NCI-H146 treated with DMSO at 0.1 percent for 48 hours (cell line): ENCODE measurements around the gene HOXA2.

ENCODE experiments used
- DNase-seq: peaks from one replicate; lab custom pipeline; 2025; ENCODE audit not compliant: unreplicated experiment; lab: John Stamatoyannopoulos, UW

Gene HOXA2

DNA sequence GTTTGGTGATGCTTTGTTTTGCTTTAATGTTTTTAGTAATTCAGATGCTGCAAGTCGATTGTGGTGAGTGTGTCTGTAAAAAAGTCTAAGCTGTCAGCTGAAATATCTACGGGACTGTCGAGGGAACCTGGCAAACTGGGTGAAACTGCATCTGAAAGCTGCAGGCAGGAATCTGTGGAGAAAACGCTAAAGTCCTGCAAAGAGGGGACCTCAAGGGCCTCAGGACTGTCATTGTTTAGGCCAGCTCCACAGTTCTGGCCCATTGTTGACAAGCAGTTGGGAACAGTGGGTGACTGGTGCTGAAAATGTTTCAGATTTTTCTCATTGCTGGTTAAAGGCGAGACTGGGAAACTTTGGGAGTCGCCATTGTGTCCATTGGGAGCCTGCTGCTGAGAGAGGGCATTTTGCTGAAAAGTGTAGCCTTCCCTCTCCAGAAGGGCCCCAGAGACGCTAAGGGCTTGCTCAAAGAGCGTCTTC is 1.8 kb downstream of the HOXA2 start:
- no peak for DNase-seq

DNA sequence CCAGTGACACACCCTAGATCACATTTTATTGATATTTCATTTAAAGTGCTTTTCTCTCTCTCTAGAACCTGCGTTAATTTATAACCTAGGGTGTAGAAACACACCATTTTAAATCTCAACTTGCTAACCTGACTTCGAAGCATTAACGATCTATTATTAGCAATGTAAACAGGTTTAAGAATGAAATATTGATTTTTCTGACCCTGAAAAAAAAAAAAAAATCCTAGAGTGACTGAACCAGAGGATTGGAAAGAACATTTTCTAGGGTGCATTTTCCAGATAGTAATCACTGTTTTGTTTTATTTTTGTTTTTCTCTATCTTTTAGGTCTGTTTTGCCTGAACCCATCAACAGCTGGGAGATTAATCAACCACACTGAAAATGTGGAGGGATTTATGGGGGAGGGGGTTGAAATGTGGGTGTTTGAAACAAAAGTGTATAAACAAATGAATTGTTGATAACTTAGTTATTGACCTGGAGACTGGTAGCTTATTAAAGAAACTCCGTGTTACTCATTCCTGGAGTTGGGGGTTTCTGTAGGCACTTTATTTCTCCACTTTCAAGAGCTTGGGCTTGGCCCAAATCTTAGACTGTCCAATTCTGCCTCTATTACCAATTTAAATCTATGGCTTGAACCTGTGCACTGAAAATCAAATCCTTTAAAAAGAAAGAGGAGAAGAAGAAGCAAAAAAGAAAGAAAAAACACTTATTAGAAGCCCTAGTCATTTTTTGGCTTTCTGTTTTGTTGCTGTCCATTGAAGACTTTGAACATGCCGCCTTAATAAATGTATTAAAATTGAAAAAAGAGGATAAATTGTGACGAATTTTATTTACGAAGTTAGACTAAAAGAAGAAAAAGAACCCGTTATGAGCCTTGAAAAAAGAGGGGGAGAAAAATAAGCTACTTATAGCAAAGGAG is 2.8 kb downstream of the HOXA2 start:
- no peak for DNase-seq

DNA sequence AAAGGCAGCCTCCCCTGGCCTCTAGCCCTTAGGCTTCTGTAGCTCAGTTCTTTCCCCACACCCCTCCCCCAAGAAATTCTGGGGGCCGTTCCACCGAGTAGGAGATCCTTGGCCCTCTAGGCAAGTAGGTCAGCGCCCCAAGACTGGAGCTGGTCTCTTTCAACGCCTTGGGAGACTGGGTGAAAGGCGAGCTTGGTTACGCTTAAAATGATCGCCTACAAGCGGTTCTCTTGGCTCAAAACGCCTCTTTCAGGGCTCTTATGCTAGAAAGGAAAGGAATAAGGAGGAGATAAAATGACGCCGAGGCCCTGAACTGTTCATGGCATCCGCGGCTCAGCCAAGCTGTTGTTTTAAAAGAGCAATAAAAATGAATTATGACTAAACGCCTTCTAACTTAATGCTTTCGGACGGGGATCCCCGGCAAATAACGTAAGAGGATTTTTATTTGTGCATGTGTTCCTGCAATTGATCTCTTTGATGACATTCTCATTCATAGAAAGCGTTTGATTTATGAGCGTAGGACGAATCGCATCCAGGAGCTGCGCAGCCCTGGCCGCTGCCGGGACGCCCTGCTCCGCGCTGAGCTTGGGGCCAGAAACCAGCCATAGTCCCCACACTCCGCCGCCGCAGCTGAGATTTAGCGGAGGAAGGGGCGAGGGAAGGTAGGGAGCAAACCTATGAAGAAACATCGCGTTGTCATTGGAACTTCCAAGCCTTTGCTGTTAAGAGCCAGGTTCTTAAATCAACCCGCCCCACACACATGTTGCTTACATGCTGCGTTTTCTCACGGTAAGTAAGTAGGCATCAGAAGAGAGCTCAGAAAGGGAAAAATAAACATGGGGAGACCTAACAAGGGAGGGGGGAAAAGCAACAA is 3.7 kb downstream of the HOXA2 start:
- no peak for DNase-seq

DNA sequence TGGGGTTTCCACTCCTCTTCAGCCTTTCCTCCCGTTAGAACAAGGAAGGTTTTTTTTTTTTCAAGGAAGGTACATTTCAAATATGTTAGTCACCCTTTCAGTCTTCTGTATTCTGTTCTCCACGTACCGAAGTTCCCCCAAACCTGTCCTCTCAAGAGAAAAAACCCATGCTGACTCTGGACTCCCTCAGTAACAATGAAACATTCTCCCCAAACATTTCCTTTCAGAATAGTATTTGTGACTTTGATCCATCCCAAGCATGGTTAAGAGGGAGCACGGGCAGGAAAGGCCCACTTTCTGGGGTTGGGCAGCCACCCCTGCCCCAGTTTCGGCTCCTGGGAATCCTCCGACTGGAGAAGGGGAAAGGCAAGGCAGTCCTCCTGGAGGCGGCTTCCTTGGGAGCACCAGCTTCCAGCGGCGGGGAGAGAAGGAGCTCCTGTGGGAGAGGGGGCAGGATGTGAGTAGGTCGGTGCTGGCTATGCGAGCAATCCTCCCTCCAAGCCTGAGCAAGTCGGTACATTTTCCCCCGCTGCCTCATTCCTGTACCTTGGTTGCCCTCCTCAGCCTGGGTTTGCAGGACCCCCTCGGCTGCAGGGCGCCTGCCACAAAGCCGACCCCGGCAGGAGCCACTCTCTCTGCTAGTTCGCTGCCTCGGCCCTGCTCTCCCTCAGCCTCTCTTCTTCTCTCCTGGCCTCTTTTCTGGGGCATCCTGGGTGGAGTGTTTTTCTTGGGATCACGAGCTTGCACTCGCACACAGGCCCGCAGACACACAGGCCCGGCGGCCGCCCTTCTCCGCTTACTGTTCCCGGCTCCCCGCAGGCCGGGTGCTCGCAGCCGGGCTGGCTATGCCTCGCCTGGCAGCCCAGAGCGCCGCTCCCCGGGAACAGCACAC is 4.6 kb downstream of the HOXA2 start:
- DNase-seq, result no peak

DNA sequence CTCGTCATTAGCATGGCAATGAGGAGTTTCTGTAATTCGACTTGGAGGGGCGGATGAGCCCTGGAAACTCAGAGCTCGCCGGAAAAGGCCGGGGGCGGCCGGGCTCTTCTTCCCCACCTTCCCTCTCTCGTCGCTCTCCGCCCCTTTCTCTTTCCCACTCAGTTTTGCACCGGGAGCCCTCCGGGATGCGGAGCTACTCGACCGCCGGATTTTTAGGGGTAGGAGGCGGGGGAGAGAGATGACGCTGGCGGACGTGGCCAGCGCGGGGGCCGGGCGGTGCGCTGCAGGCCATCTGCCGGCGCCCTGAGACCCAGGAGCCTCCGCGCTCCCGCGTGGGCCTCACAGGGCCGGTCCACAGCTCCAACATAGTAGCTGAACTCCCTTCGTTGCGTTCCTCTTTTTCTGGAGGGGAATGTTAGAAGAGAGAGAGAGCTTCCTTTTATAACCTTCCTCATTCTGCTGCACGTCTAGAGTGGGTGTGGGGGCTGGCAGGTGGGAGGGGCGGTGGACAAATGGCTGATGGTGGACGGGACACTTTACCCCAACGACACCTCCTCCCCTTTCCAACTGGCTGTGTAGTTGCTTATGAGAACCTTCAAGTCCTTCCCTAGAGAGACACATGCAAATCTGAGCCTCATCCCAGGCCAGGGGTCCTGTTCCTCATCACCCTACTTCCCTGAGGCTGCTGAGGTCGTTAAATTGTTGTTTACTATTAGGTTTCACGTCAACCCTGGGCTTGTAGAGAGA is 5.5 kb downstream of the HOXA2 start:
- peak; percentile 42 for DNase-seq

DNA sequence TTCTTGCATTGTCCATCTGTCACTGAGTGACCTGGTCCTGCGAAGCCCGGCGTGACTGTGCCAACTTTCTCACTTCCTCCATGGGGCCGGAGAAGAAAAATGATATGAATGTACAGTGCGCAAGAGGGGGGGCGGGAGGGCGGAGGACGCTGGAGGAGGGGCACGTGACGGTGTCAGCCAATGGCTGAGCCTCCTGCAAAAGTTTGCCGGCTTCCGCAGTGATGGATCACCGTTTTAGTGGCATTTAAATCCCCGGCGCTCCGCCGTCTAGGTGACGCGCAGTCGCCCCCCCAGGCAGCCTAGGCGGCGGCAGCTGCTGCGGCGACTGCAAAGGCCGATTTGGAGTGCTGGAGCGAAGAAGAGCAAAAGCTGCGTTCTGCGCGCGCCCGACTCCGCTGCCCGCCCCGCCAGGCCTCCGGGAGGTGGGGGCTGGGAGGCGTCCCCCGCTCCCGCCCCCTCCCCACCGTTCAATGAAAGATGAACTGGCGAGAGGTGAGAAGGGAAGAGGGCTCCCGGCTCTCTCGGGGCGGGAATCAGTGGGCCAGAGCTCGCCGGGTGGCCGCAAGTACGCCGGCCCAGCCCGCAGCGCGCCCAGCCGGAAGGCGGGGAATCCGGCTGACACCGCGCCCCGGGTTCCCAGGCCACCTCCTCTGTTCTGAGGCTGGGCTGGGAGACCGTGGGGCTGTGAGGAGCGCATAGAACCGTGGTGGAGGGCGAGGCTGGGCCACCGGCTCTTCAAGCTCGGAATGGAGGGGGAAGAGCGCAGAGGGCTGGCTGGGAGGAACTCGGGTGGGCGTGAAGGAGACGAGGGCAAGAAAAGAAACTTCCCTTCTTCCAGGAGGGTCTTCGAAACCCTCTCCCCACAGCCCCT is 6.4 kb downstream of the HOXA2 start, which contains the start of gene HOXA1:
HOXA1 (minus strand) TSS at position 104 of the 871 bp plus-strand sequence; CDS start at position 16, 88 bp downstream.
- peak; percentile 62 for DNase-seq

DNA sequence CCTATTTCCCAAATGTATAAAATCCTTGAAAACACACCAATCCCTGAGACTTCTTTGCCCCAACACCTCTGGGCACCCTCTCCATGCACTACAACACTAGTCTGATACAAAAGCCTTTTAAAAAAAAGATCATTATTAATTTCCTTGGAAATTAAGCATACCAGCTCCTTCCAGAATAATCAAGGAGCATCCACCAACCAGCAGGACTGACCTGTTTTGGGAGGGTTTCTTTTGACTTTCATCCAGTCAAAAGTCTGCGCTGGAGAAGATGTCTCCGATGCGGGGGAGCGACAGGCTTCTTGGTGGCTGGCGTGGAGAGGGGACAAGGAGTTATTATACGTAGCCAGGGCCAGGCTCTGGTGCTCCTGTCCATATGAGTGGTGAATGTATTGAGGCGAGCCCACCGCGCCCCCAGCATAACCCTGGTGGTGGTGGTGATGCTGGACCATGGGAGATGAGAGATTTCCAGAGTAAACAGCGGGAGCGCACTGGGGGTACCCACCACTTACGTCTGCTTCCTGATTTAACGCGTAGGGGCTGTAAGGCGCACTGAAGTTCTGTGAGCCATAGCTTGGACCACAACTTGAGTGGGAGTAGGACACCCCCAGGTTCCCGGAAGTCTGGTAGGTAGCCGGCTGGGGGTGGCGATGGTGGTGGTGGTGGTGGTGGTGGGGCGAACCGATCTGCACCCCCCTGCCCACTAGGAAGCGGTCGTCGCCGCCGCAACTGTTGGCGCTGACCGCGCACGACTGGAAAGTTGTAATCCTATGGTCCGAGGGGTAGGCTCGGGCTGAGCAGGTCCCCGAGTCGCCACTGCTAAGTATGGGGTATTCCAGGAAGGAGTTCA is 7.2 kb downstream of the HOXA2 start:
- DNase-seq, result no peak

DNA sequence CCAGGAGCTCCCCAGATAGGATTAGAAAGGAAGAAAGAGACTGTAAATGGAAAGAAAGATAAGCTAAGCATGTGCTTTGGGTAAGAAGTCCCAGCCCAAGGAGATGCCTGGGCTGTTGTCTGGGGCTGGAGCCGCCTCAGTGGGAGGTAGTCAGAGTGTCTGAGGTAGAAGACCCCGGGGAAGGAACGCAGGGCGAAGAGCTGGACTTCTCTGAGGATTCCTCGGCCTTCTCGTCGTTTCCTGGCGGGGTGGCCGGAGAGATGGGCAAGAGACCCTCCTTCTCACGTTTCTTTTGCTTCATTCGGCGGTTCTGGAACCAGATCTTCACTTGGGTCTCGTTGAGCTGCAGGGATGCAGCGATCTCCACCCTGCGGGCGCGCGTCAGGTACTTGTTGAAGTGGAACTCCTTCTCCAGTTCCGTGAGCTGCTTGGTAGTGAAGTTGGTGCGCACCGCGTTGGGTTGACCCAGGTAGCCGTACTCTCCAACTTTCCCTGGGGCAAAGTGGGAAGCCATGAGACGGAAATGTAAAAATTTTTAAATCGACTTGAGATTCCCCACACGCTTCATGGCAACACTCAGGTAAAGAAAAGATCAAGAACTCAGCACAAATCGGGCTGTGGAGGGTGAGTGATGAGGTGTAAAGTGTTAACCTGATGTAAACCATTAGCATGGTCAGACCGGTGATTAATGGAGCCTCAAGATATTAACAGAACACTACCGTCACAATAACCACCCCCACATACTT is 8.0 kb downstream of the HOXA2 start:
- DNase-seq, result no peak

DNA sequence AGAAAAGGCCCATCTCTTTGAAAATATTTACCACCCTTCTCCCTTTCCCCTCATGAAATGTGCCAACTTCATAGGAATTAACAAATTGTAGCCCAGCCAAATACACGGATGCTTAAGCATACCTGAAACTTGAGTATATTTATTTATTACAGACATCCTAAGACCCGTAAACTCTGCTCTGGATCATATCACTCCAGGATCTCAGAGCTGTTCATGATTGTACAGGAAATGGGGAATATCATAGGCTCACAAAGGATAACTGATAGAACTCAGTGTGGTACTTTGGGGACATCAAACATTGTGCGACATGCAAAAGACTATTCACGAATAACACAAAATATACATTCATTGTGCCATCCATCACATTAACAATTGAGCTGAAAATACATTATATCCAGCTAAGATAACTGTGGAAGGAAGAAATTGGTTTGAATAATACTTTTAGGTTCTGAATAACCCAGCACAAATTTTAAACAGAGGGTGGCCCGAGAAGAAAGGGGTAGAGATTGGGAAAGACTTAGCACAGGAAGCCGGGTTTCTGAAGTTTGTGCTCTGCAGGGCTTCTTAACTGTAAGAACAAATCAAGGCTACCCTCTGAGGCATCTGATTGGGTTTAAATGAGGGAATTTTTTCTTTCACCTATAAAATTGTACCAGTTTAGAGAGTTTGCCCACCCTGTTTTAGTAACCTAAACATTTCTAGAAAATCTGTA is 9.1 kb downstream of the HOXA2 start:
- DNase-seq, result no peak

DNA sequence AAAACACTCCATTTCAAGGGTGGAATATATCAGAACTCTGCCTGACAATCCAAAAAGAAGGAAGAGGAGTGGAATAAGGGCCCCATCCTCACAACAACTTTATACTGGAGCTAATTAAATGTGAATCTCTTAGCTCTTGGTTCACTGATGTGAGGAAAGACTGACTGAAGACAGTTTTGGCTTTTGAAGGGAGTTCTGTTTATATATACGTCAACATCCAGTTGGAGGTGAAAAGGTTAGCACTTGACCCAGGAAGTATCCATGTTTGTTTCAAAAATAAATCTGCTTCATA is 9.7 kb downstream of the HOXA2 start:
- DNase-seq, result no peak

DNA sequence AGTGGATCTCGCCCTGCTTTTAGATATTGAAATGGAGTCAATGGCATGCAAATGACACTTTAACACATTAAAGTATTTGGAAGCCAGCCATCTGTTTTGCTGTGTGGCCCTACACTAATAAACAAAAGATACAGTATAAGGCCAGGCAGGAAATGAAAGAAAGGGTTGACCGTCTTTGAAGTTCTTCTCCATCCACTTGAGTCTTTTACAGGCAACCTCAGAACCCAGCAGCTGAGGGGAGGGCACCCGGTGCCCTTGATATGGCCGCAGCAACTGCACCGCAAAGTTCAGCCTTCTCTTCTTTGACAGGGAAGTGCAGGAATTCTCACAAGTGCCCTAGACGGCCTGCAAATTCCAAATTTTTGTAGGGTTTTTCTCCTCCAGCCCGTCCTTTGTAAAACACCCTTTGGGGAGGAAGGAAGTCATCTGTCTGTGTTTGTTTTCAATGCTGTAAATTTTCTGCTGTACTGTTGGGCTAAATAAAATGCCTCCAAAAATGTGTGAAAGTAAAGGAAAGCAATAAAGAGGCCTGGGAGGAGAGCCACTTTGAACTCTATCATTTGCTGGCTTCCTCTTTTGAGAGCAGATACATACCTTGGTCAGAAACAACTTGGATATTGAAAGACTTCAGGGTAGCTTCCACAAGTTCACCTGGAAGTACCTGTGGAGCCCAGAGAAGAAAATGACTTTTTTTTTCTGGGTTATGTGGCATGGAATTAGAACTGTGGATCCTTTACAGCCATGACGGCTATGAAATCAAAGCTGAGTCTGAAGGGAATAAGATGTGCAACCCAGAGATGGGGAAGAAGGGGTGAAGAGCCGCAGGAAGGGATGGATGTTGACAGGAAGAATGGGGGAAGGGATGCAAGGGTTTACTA is 10.3 kb downstream of the HOXA2 start:
- no peak for DNase-seq

DNA sequence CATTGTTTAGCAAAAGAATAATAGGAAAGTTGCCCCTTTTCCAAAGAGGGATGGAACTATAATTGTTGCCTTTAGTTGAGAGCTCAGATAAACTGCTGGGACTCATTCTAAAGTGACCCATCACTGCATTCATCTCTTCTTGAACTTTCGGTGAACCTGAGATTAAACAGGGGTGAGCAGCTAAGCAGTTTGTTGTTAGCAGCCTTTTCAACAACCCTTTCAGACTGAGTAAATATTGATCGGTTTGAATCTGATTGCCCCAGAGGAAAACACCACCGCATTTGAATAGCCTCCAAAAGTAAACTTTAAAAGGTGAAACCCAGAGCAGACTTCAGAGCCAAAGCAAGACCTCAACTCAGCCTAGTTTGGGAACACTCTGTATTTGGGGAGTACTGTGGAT is 11.4 kb downstream of the HOXA2 start:
- no peak for DNase-seq

DNA sequence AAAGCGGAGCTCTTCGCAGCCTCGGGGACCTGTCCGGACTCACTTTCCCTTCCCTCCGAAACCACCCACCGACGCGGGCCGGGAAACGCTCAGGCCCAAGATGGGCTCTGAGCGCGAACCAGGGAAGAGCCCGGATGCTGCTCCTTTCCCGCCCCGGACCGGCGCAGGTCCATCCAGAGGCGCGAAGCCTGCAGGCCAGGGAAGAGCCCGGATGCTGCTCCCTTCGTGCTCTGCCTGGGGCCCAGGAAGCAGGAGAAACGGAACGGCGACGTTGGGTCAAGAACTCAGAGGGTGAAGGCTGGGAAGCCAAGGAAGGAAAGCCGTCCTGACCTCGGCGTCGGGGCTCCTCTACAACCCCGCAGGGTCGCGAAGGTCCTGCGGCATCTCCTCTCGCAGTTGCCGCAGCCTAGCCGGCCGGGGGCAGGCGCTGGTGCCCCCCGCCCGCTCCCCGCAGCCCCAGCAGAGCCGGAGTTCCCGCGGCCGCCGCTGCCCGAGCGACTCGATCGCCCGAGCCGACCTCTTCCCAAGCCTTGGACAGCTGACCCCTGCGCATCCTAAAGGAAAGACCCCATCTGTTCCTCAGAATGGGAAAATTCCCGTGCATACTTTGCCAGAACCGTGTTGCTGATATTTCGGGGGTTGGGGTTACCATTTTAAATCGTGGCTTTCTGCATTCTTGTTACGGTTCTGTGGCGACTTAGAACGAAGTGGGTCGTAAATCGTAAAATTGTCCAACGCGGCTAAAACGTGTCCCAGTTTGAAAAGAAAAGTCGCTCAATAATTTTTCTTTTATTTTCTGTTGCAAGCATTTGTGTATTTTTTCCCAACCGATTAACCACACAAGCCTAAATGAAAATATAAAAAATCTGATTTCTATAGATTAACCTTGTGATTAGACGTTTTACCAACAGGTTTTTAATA is 14.2 kb downstream of the HOXA2 start:
- no peak for DNase-seq

DNA sequence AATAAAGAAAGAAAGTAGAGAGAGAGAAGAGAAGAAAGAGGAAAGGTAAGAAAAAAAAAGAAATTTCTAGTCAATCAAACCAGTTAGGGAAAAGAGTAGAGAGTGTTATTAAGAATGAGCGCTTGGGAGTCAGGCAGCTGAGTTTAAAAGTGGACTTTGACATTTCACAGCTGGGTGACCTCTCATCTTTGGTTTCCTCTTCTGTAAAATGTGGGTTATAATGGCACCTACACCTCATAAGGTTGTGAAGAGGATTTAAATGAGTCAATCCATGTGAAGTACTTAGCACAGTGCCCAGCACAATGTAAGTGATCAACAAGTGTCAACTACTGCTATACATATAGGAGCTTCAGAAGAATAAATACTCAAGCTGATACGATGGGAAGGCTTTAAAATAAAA is 18.8 kb downstream of the HOXA2 start:
- no peak for DNase-seq

DNA sequence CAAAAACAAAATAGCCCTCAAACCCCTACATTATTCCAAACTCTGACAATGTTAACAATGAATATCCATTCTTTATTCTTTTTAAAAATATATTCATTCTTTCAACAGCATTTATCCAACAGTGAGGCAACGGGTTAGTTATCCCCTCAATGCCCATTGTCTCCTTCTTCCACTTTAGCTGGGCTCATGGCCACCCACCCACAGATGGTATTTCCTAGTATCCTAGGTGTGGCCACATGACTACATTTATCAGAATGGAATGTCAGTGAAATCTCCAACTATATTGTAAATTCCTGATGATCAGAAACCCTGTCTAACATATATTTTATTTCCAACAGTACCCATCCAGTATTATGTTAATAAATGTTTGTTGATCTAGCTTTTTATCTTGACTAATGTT is 20.3 kb downstream of the HOXA2 start:
- no peak for DNase-seq
